ENCODE data around the gene WDFY3. TPM values are rescaled to one million over a fixed set of nuclear protein-coding genes. Genes with fewer than 3 reads are reported as not detected.

Gene WDFY3
- total RNA-seq, 2 experiments from 2014 or later: 0.09 to 0.38 TPM

DNA sequence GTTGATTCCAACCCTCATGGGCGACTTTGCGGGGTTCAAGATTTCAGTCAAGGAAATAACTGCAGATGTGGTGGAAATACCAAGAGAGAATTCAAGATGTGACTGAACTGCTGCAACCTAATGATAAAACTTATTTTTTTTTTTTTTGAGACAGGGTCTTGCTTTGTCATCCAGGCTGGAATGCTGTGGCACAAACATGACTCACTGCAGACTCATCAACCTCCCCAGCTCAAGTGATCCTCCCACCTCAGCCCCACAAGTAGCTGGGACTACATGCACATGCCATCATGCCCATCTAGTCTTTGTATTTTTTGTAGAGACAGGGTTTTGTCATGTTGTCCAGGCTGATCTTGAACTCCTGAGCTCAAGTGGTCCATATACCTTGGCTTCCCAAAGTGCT, 19.5 kb upstream of the WDFY3 start:
- ATAC-seq (no peak), DNase-seq (no peak)
- H3K36me3 Mint-ChIP-seq (ENCODE audit: low read depth): no peaks in the 10 kb centered on the region
- ChIA-PET POLR2A (no interaction called here), CTCF (no interaction called here)
- TF ChIP-seq, protein P1, sequence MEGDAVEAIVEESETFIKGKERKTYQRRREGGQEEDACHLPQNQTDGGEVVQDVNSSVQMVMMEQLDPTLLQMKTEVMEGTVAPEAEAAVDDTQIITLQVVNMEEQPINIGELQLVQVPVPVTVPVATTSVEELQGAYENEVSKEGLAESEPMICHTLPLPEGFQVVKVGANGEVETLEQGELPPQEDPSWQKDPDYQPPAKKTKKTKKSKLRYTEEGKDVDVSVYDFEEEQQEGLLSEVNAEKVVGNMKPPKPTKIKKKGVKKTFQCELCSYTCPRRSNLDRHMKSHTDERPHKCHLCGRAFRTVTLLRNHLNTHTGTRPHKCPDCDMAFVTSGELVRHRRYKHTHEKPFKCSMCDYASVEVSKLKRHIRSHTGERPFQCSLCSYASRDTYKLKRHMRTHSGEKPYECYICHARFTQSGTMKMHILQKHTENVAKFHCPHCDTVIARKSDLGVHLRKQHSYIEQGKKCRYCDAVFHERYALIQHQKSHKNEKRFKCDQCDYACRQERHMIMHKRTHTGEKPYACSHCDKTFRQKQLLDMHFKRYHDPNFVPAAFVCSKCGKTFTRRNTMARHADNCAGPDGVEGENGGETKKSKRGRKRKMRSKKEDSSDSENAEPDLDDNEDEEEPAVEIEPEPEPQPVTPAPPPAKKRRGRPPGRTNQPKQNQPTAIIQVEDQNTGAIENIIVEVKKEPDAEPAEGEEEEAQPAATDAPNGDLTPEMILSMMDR (IDR thresholded peaks at IDR 0.05): no peak
- H3K27ac Mint-ChIP-seq: no peak overlapping the region
- H3K4me1 Mint-ChIP-seq (ENCODE audit: low read depth): no peaks in the 10 kb centered on the region
- intact Hi-C loops (cut with micrococcal nuclease): no loop called here
- peaks cover 2% of the 10 kb centered on the region for H3K27me3 Mint-ChIP-seq
- H3K9me3 Mint-ChIP-seq: no peaks in the 10 kb centered on the region
- no peak overlapping the region for H3K4me3 Mint-ChIP-seq

DNA sequence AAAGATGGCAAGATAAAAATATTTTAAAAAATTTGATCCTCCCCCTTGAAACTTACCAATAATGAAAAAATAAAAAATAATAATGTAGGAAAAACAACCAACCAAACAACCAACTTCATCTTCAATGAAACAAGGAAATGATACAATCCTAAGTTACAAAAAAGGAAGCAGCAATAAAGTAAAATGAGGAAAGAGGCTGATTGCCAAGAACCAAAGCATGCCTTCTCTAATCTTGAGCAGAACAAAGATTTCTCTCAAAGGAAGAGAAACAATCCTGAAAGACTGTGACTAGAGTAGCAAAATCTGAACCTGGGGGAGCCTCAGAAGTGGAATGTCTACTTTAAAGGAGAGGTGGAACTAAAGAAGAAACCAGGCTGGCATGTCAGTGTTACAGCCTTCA, 10.9 kb upstream of the WDFY3 start:
- no peaks in the 10 kb centered on the region for H3K27me3 Mint-ChIP-seq
- H3K4me3 Mint-ChIP-seq: no peak overlapping the region
- intact Hi-C loops (cut with micrococcal nuclease): no loop called here
- TF ChIP-seq, protein P1 (IDR thresholded peaks at IDR 0.05): no peak
- H3K9me3 Mint-ChIP-seq: no peaks in the 10 kb centered on the region
- no peaks in the 10 kb centered on the region for H3K4me1 Mint-ChIP-seq (ENCODE audit: low read depth)
- H3K36me3 Mint-ChIP-seq (ENCODE audit: low read depth): no peaks in the 10 kb centered on the region
- no peak overlapping the region for H3K27ac Mint-ChIP-seq
- ChIA-PET POLR2A (no interaction called here), CTCF (no interaction called here)
- DNase-seq (no peak), ATAC-seq (no peak)

DNA sequence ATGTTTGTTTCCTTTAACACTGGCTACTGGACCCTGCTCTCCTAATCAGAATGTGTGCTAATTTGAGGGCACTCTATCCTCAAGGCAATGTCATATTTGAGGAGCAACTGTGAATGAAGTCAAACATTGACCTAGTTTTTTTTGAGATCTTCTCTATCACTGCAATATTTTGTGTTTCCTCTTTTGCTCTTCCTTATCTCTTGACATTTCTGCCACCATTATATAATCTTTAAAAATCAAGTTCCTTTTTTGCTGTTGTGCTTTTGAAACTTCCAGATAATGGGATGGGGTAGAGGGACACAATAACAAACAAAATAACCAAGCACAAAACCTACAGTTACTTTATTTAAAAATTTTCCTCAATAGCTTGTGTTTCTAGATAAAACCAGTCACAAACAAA, 7.4 kb upstream of the WDFY3 start:
- CTCF ChIA-PET: no interaction called here
- no peaks in the 10 kb centered on the region for H3K36me3 Mint-ChIP-seq (ENCODE audit: low read depth)
- ATAC-seq (no peak), DNase-seq (no peak)
- H3K9me3 Mint-ChIP-seq: no peaks in the 10 kb centered on the region
- intact Hi-C loops (cut with micrococcal nuclease): loop anchor here (5.0 kb wide), 1 partner anchor 397 kb away; no protein-coding TSS in a partner anchor
- H3K4me1 Mint-ChIP-seq (ENCODE audit: low read depth): no peaks in the 10 kb centered on the region
- H3K27me3 Mint-ChIP-seq: peaks cover 4% of the 10 kb centered on the region
- TF ChIP-seq, protein P1 (IDR thresholded peaks at IDR 0.05): no peak
- POLR2A ChIA-PET: no interaction called here
- H3K4me3 Mint-ChIP-seq: no peak overlapping the region
- H3K27ac Mint-ChIP-seq: no peak overlapping the region

DNA sequence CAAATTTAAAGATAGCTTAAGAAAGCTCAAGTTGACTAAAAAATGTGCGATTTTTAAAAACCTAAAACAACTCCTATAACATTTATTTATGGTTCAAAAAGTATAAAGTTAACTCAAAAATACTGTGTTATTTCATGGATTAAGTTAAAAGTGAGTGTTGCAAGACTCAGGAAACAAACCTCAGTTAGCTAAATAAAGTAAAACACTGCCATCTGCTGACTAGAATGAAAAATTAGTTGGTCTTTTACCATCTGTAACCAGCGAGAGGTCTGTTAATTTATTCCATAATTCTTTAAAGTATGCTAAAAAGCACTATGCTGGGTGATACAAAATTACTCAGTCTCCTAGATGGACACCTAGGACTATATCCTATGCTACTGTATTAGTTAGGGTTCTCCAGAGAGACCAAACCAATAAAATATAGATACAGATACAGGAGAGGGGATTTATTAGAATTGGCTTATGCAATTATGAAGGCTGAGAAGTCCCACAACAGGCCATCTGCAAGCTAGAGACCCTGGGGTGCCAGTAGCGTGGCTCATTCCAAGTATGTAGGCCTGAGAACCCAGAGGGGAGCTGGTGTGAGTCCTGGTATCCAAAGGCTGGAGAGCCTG, 4.9 kb upstream of the WDFY3 start:
- ATAC-seq (no peak), DNase-seq (no peak)
- H3K9me3 Mint-ChIP-seq: no peaks in the 10 kb centered on the region
- no peak overlapping the region for H3K27ac Mint-ChIP-seq
- CTCF ChIA-PET: interaction anchor here (0.6 to 3.4 kb wide), 13 partner anchors 10 to 1115 kb away, joined by 3 to 17 read pairs (median 3); no protein-coding TSS in a partner anchor
- TF ChIP-seq, protein P1 (IDR thresholded peaks at IDR 0.05): peak; percentile 68
- POLR2A ChIA-PET: no interaction called here
- H3K27me3 Mint-ChIP-seq: peaks cover 17% of the 10 kb centered on the region
- peaks cover 5% of the 10 kb centered on the region for H3K4me1 Mint-ChIP-seq (ENCODE audit: low read depth)
- no peaks in the 10 kb centered on the region for H3K36me3 Mint-ChIP-seq (ENCODE audit: low read depth)
- H3K4me3 Mint-ChIP-seq: no peak overlapping the region
- intact Hi-C loops (cut with micrococcal nuclease): loop anchor here (2.0 to 5.0 kb wide), 2 partner anchors 221 to 394 kb away; no protein-coding TSS in a partner anchor

DNA sequence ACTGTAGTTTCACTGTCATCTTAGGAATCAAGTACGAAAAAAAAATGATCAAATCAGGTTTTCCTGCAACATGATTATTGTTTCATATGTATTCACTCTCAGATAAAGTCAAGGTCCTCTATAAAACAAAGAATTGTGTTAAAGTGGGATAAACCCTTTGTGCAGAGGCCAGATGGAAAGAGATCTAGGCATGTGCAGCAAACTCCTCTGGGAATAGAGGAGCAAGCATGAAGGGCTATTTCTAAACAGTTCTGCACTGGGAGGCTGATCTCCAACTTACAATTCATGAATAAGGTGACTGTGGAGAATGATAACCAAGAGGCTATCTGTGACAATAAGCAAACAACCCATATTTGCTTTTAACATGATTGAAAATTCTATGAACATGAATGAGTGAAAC, 2.4 kb upstream of the WDFY3 start:
- Mint-ChIP-seq H3K9me3 (no peaks in the 10 kb centered on the region), H3K27ac (no peak overlapping the region), H3K36me3 (ENCODE audit: low read depth) (no peaks in the 10 kb centered on the region), H3K27me3 (peaks cover 24% of the 10 kb centered on the region), H3K4me3 (no peak overlapping the region), H3K4me1 (ENCODE audit: low read depth) (peaks cover 9% of the 10 kb centered on the region)
- DNase-seq: no peak
- TF ChIP-seq, protein P1 (IDR thresholded peaks at IDR 0.05): no peak
- no peak for ATAC-seq
- ChIA-PET CTCF (no interaction called here), POLR2A (no interaction called here)
- intact Hi-C loops (cut with micrococcal nuclease): no loop called here
